Panc1 (cell line): ENCODE measurements around the gene DPM2. TPM values are rescaled to one million over a fixed set of nuclear protein-coding genes. Genes with fewer than 3 reads are reported as not detected.

Experiments used
- ATAC-seq: fragments of 200-7000 bp; cut with Tn5 transposase; 2 replicates; pipeline ENCODE4 v1.9.1; 2020; ENCODE audit warnings: mild to moderate bottlenecking, moderate library complexity
- BruUV-seq: library from RNA; stranded (reverse); fragments of 400-500 nt; replicated peaks from 2 replicates; lab custom pipeline; 2021; lab: Mats Ljungman, UMichigan
- CTCF ChIA-PET: fragments of 300-600 bp; sonication (Branson Sonifier 250); formaldehyde crosslinking; loops from one replicate; lab custom pipeline; 2022; ENCODE audit warnings: antibody characterized with exemption; lab: Charles Lee
- POLR2A ChIA-PET: fragments of 300-600 bp; sonication (Branson Sonifier 250); formaldehyde crosslinking; loops from one replicate; lab custom pipeline; 2022; ENCODE audit warnings: antibody characterized with exemption; lab: Charles Lee
- DNase-seq: peaks from one replicate; pipeline ENCODE4 v3.0.0-alpha.2; 2010; ENCODE audit warnings: low read depth, low spot score
- H3K27ac ChIP-seq: 2 replicates; pipeline ENCODE4 v1.5.1; 2011; ENCODE audit warnings: mild to moderate bottlenecking, low read length, inconsistent platforms
- H3K27me3 ChIP-seq: fragments of 200-500 bp; sonication (Bioruptor generic); 2 replicates; pipeline ENCODE4 v1.6.0; 2014; ENCODE audit warnings: low read length, inconsistent platforms; ENCODE audit not compliant: control insufficient read depth, insufficient read depth
- H3K36me3 ChIP-seq: fragments of 200-500 bp; sonication (Bioruptor generic); 2 replicates; pipeline ENCODE4 v1.5.1; 2014; ENCODE audit warnings: inconsistent platforms, mild to moderate bottlenecking, low read length, moderate library complexity; ENCODE audit not compliant: control insufficient read depth, insufficient read depth
- H3K4me1 ChIP-seq: 2 replicates; pipeline ENCODE4 v1.5.1; 2011; ENCODE audit warnings: inconsistent platforms, mild to moderate bottlenecking, low read length, moderate library complexity; ENCODE audit not compliant: control insufficient read depth, insufficient read depth
- H3K4me3 ChIP-seq, 2 experiments: 2 replicates each; pipeline ENCODE4 v1.5.1; 2011 to 2012; ENCODE audit warnings: low read depth in 2 of 2, low read length in 2 of 2, mild to moderate bottlenecking in 2 of 2, inconsistent platforms in 1 of 2, moderate library complexity in 1 of 2
- H3K9me3 ChIP-seq: fragments of 200-500 bp; sonication (Bioruptor generic); 2 replicates; pipeline ENCODE4 v1.5.1; 2014; ENCODE audit warnings: low read depth, mild to moderate bottlenecking, inconsistent platforms, low read length, moderate library complexity; ENCODE audit not compliant: control insufficient read depth, insufficient read depth
- CTCF ChIP-seq: fragments of 450-650 bp; IDR thresholded peaks from 2 replicates; pipeline ENCODE4 v1.5.1; 2017; ENCODE audit warnings: mild to moderate bottlenecking
- POLR2AphosphoS5 ChIP-seq: IDR thresholded peaks from 2 replicates; pipeline ENCODE4 v1.6.1; 2012; ENCODE audit warnings: mild to moderate bottlenecking, low read depth, low read length, moderate library complexity
- REST ChIP-seq, 2 experiments: IDR thresholded peaks; 2 replicates each; pipeline ENCODE4 v1.6.1; 2011 to 2012; ENCODE audit warnings: low read depth in 2 of 2, control low read depth in 1 of 2, low read length in 1 of 2, mild to moderate bottlenecking in 1 of 2, moderate library complexity in 1 of 2; ENCODE audit not compliant: insufficient read depth in 1 of 2
- SIN3A ChIP-seq: IDR thresholded peaks from 2 replicates; pipeline ENCODE4 v1.6.1; 2012; ENCODE audit warnings: low read depth, mild to moderate bottlenecking, low read length, moderate library complexity, borderline replicate concordance; ENCODE audit not compliant: insufficient read depth
- TCF7L2 ChIP-seq: IDR thresholded peaks from 2 replicates; pipeline ENCODE4 v1.6.1; 2011; ENCODE audit warnings: mild to moderate bottlenecking, low read depth, low read length, inconsistent platforms
- in situ Hi-C: cut with HindIII; loops from 2 replicates; pipeline ENCODE4 v1.10.0; 2016; ENCODE audit warnings: low sequenced_read_pairs, low pct_unique_long_range_greater_than_20kb
- intact Hi-C: fragments of 100-400 bp; cut with micrococcal nuclease; formaldehyde crosslinking; loops from one replicate; pipeline ENCODE4 v1.10.0; 2022; ENCODE audit not compliant: unreplicated experiment
- total RNA-seq: library from RNA; stranded (reverse); gene quantifications from one replicate; pipeline ENCODE4 v1.2.1, GENCODE V29; 2021; ENCODE audit not compliant: unreplicated experiment

Gene DPM2
- total RNA-seq, 1 experiment from 2014 or later, result 58.7 TPM

GRCh38 chr9:127927201-127927987 is 10.3 kb downstream of the DPM2 start:
- no TSS peak for BruUV-seq
- TF ChIP-seq POLR2AphosphoS5 (no peak), TCF7L2 (no peak), REST (IDR thresholded peaks at IDR 0.05; ENCODE audit: insufficient read depth in 1 of 2, low read depth in 2 of 2, low read length in 1 of 2) (no peak), SIN3A (no peak), CTCF (no peak)
- no peak for DNase-seq
- Histone ChIP-seq H3K36me3 (no peaks in the 10 kb centered on the region), H3K27ac (no peak overlapping the region), H3K27me3 (no peaks in the 10 kb centered on the region), H3K4me3 (no peak overlapping the region), H3K9me3 (no peaks in the 10 kb centered on the region), H3K4me1 (peaks cover 20% of the 10 kb centered on the region)
- ChIA-PET CTCF (no interaction called here), POLR2A (no interaction called here)
- intact Hi-C loops, result no loop called here
- ATAC-seq, result no peak
- in situ Hi-C loops, result loop anchor here (25.0 kb wide), 1 partner anchor 160 kb away; no protein-coding TSS in a partner anchor

GRCh38 chr9:127926906-127927200 is 10.8 kb downstream of the DPM2 start:
- Histone ChIP-seq H3K36me3 (no peaks in the 10 kb centered on the region), H3K9me3 (no peaks in the 10 kb centered on the region), H3K27me3 (no peaks in the 10 kb centered on the region), H3K27ac (no peak overlapping the region), H3K4me1 (peaks cover 20% of the 10 kb centered on the region), H3K4me3 (no peak overlapping the region)
- DNase-seq (no peak), ATAC-seq (no peak)
- CTCF ChIA-PET, result no interaction called here
- in situ Hi-C loops, result loop anchor here (25.0 kb wide), 1 partner anchor 160 kb away; no protein-coding TSS in a partner anchor
- TF ChIP-seq CTCF (no peak), SIN3A (no peak), TCF7L2 (no peak), REST (IDR thresholded peaks at IDR 0.05; ENCODE audit: insufficient read depth in 1 of 2, low read depth in 2 of 2, low read length in 1 of 2) (no peak), POLR2AphosphoS5 (no peak)
- no TSS peak for BruUV-seq
- POLR2A ChIA-PET, result no interaction called here
- intact Hi-C loops, result no loop called here
